Right lobe of liver (tissue), 4 donors: ENCODE results near the gene TNFSF15.

ENCODE experiments used
- POLR2A ChIP-seq: fragments of 450-650 bp; IDR thresholded peaks from one replicate; pipeline ENCODE4 v1.6.1; 2017; ENCODE audit warnings: antibody characterized with exemption, mild to moderate bottlenecking
- TF ChIP-seq, protein P1 (sequence below), 4 donors: fragments of 200-600 bp in 3 of 4; fragments of 450-650 bp in 1 of 4; IDR thresholded peaks; one replicate each; pipeline versions ENCODE4 v1.5.1 to v1.8.0; 2016 to 2022; ENCODE audit warnings: antibody characterized with exemption in 4 of 4, mild to moderate bottlenecking in 2 of 4
- donor health status: DM: no; HTN: no; CAD: no.
- donor health status: DM: no; HTN: no; CAD: no.
- donor health status: DM: no; HTN: yes; CAD: no.

GRCh38 chr9:114745108-114745848 is 60.6 kb downstream of the TNFSF15 start:
- TF ChIP-seq, protein P1, sequence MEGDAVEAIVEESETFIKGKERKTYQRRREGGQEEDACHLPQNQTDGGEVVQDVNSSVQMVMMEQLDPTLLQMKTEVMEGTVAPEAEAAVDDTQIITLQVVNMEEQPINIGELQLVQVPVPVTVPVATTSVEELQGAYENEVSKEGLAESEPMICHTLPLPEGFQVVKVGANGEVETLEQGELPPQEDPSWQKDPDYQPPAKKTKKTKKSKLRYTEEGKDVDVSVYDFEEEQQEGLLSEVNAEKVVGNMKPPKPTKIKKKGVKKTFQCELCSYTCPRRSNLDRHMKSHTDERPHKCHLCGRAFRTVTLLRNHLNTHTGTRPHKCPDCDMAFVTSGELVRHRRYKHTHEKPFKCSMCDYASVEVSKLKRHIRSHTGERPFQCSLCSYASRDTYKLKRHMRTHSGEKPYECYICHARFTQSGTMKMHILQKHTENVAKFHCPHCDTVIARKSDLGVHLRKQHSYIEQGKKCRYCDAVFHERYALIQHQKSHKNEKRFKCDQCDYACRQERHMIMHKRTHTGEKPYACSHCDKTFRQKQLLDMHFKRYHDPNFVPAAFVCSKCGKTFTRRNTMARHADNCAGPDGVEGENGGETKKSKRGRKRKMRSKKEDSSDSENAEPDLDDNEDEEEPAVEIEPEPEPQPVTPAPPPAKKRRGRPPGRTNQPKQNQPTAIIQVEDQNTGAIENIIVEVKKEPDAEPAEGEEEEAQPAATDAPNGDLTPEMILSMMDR (IDR thresholded peaks at IDR 0.05), result no peak
- TF ChIP-seq POLR2A, result no peak
